SK-N-SH treated with all-trans-retinoic acid at 6 μM for 48 hours (cell line): ENCODE results near the gene CACNA2D4.

Experiments
- ATAC-seq: fragments of 200-7000 bp; cut with Tn5 transposase; 3 replicates; pipeline ENCODE4 v1.9.1; 2020; ENCODE audit warnings: mild to moderate bottlenecking, moderate library complexity
- ARNTL ChIP-seq: fragments of 450-650 bp; formaldehyde crosslinking; IDR thresholded peaks from 2 replicates; pipeline ENCODE4 v1.5.0; 2020; ENCODE audit warnings: low read depth, mild to moderate bottlenecking, moderate library complexity, borderline replicate concordance
- BACH2 ChIP-seq: fragments of 250-450 bp; sonication (Bioruptor Pico); IDR thresholded peaks from 2 replicates; pipeline ENCODE4 v1.9.0; 2021; ENCODE audit warnings: mild to moderate bottlenecking, borderline replicate concordance
- CREB5 ChIP-seq: fragments of 250-450 bp; sonication (Bioruptor Pico); IDR thresholded peaks from 2 replicates; pipeline ENCODE4 v1.5.1; 2020; ENCODE audit warnings: low read depth, mild to moderate bottlenecking, moderate library complexity
- CSDC2 ChIP-seq: fragments of 250-450 bp; sonication (Bioruptor Pico); IDR thresholded peaks from 2 replicates; pipeline ENCODE4 v1.5.0; 2020; ENCODE audit warnings: mild to moderate bottlenecking, moderate library complexity
- ESRRG ChIP-seq: fragments of 250-450 bp; sonication (Bioruptor Pico); IDR thresholded peaks from 2 replicates; pipeline ENCODE4 v1.6.1; 2021; ENCODE audit warnings: mild to moderate bottlenecking
- ISL1 ChIP-seq: fragments of 250-450 bp; sonication (Bioruptor Pico); IDR thresholded peaks from 2 replicates; pipeline ENCODE4 v2.1.2; 2022; ENCODE audit warnings: mild to moderate bottlenecking, moderate library complexity
- OSR1 ChIP-seq: fragments of 250-450 bp; sonication (Bioruptor Pico); IDR thresholded peaks from 2 replicates; pipeline ENCODE4 v1.8.0; 2022; ENCODE audit warnings: moderate library complexity, mild to moderate bottlenecking, inconsistent platforms
- POU6F1 ChIP-seq: fragments of 250-450 bp; sonication (Bioruptor Pico); IDR thresholded peaks from 2 replicates; pipeline ENCODE4 v1.8.0; 2021; ENCODE audit warnings: low read depth, mild to moderate bottlenecking, moderate library complexity, borderline replicate concordance
- PPARA ChIP-seq: fragments of 250-450 bp; sonication (Bioruptor Pico); IDR thresholded peaks from 2 replicates; pipeline ENCODE4 v1.5.0; 2020; ENCODE audit warnings: mild to moderate bottlenecking, borderline replicate concordance
- RARB ChIP-seq: fragments of 250-450 bp; sonication (Bioruptor Pico); IDR thresholded peaks from 2 replicates; pipeline ENCODE4 v1.8.0; 2021; ENCODE audit warnings: mild to moderate bottlenecking, moderate library complexity
- SNAI2 ChIP-seq: fragments of 250-450 bp; sonication (Bioruptor Pico); IDR thresholded peaks from 2 replicates; pipeline ENCODE4 v1.5.0; 2020; ENCODE audit warnings: mild to moderate bottlenecking, moderate library complexity
- TCF4 ChIP-seq: fragments of 250-450 bp; sonication (Bioruptor Pico); IDR thresholded peaks from 2 replicates; pipeline ENCODE4 v1.8.0; 2021; ENCODE audit warnings: mild to moderate bottlenecking, moderate library complexity, borderline replicate concordance
- TOX ChIP-seq: fragments of 250-450 bp; sonication (Bioruptor Pico); IDR thresholded peaks from 2 replicates; pipeline ENCODE4 v1.8.0; 2021; ENCODE audit warnings: mild to moderate bottlenecking, moderate library complexity, borderline replicate concordance
- ZFP3 ChIP-seq: fragments of 250-450 bp; sonication (Bioruptor Pico); IDR thresholded peaks from 2 replicates; pipeline ENCODE4 v1.5.0; 2020; ENCODE audit warnings: mild to moderate bottlenecking, moderate library complexity
- ZFP30 ChIP-seq: fragments of 450-650 bp; formaldehyde crosslinking; IDR thresholded peaks from 2 replicates; pipeline ENCODE4 v1.5.0; 2022; ENCODE audit warnings: mild to moderate bottlenecking, moderate library complexity
- ZNF565 ChIP-seq: fragments of 450-650 bp; formaldehyde crosslinking; conservative IDR thresholded peaks from 2 replicates; pipeline ENCODE4 v1.5.0; 2020; ENCODE audit warnings: low read depth, mild to moderate bottlenecking, moderate library complexity
- ZNF70 ChIP-seq: fragments of 450-650 bp; formaldehyde crosslinking; IDR thresholded peaks from 2 replicates; pipeline ENCODE4 v1.5.0; 2020; ENCODE audit warnings: mild to moderate bottlenecking, moderate library complexity
- ZNF8 ChIP-seq: fragments of 450-650 bp; formaldehyde crosslinking; IDR thresholded peaks from 2 replicates; pipeline ENCODE4 v1.5.0; 2020; ENCODE audit warnings: mild to moderate bottlenecking, moderate library complexity
- TF ChIP-seq, protein P1 (sequence below): fragments of 250-450 bp; sonication (Bioruptor Pico); IDR thresholded peaks from 2 replicates; pipeline ENCODE4 v1.5.0; 2020; ENCODE audit warnings: mild to moderate bottlenecking, moderate library complexity
- TF ChIP-seq, protein P2 (sequence below): fragments of 250-450 bp; sonication (Bioruptor Pico); IDR thresholded peaks from 2 replicates; pipeline ENCODE4 v1.5.1; 2021; ENCODE audit warnings: mild to moderate bottlenecking, moderate library complexity
- TF ChIP-seq, protein P3 (sequence below): fragments of 250-450 bp; sonication (Bioruptor Pico); IDR thresholded peaks from 2 replicates; pipeline ENCODE4 v1.8.0; 2020; ENCODE audit warnings: mild to moderate bottlenecking, moderate library complexity, borderline replicate concordance

The CACNA2D4 gene

GRCh38 chr12:1870998-1871917 lies 47.2 kb downstream of the CACNA2D4 start:
- TF ChIP-seq TCF4 (no peak), CSDC2 (no peak), POU6F1 (CRISPR knock-in tag) (no peak), TOX (CRISPR knock-in tag) (no peak), ZNF70 (CRISPR knock-in tag) (no peak)
- ATAC-seq, result no peak

DNA sequence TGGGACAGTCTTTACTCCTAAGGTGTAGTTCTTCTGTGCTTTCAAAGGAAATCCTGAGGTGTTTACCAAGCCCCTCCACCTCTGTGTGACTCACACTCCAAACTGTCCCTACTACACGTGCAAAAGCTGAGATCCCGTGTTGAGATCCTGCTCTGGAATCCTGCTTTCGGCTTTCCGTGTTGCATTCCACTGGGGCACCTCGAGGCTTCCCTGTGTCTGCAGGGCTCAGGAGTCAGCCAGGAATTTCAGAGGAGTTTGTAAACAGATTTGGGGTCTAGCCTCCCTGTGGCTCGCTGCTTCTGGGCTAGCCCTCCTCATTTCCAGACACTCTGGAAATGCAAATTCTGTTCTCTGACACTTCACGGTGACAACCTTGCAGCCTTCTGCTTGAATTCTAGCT lies 48.4 kb downstream of the CACNA2D4 start:
- ATAC-seq, result no peak
- TF ChIP-seq, protein P1, sequence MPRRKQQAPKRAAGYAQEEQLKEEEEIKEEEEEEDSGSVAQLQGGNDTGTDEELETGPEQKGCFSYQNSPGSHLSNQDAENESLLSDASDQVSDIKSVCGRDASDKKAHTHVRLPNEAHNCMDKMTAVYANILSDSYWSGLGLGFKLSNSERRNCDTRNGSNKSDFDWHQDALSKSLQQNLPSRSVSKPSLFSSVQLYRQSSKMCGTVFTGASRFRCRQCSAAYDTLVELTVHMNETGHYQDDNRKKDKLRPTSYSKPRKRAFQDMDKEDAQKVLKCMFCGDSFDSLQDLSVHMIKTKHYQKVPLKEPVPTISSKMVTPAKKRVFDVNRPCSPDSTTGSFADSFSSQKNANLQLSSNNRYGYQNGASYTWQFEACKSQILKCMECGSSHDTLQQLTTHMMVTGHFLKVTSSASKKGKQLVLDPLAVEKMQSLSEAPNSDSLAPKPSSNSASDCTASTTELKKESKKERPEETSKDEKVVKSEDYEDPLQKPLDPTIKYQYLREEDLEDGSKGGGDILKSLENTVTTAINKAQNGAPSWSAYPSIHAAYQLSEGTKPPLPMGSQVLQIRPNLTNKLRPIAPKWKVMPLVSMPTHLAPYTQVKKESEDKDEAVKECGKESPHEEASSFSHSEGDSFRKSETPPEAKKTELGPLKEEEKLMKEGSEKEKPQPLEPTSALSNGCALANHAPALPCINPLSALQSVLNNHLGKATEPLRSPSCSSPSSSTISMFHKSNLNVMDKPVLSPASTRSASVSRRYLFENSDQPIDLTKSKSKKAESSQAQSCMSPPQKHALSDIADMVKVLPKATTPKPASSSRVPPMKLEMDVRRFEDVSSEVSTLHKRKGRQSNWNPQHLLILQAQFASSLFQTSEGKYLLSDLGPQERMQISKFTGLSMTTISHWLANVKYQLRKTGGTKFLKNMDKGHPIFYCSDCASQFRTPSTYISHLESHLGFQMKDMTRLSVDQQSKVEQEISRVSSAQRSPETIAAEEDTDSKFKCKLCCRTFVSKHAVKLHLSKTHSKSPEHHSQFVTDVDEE (CRISPR knock-in tag), result no peak
- TF ChIP-seq ZFP30 (CRISPR knock-in tag) (no peak), ISL1 (no peak), POU6F1 (CRISPR knock-in tag) (no peak), ARNTL (no peak)

DNA sequence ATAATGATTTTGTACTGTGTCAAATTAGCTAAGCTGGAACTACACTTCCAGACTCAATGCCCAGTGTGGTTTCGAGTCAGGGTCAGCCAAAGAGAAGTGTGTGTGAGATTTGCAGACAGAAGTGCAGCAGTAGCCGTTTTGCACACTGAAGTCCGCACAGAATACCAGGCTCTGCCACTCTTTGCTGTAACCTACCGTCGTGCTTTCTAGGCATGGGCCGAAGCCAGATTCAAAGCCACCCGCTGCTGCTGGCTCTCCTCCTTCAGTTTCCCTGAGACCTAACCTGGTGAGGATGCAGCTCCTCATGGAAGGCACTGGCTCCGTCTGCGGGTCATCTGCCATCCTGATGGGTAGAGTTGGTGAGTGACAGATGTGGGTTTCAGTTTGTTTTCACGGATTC lies 49.3 kb downstream of the CACNA2D4 start:
- ATAC-seq, result no peak
- TF ChIP-seq BACH2 (no peak), CREB5 (no peak), TCF4 (no peak), OSR1 (CRISPR knock-in tag) (no peak), PPARA (CRISPR knock-in tag) (no peak), ZFP3 (CRISPR knock-in tag) (no peak), ISL1 (no peak), CSDC2 (no peak), TOX (CRISPR knock-in tag) (no peak), ZNF8 (CRISPR knock-in tag) (no peak), RARB (CRISPR knock-in tag) (no peak), ESRRG (CRISPR knock-in tag) (no peak), SNAI2 (CRISPR knock-in tag) (no peak), ZNF70 (CRISPR knock-in tag) (no peak), ARNTL (no peak), ZNF565 (CRISPR knock-in tag) (no peak)
- TF ChIP-seq, protein P2, sequence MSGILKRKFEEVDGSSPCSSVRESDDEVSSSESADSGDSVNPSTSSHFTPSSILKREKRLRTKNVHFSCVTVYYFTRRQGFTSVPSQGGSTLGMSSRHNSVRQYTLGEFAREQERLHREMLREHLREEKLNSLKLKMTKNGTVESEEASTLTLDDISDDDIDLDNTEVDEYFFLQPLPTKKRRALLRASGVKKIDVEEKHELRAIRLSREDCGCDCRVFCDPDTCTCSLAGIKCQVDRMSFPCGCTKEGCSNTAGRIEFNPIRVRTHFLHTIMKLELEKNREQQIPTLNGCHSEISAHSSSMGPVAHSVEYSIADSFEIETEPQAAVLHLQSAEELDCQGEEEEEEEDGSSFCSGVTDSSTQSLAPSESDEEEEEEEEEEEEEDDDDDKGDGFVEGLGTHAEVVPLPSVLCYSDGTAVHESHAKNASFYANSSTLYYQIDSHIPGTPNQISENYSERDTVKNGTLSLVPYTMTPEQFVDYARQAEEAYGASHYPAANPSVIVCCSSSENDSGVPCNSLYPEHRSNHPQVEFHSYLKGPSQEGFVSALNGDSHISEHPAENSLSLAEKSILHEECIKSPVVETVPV (CRISPR knock-in tag), result no peak
- TF ChIP-seq, protein P3, sequence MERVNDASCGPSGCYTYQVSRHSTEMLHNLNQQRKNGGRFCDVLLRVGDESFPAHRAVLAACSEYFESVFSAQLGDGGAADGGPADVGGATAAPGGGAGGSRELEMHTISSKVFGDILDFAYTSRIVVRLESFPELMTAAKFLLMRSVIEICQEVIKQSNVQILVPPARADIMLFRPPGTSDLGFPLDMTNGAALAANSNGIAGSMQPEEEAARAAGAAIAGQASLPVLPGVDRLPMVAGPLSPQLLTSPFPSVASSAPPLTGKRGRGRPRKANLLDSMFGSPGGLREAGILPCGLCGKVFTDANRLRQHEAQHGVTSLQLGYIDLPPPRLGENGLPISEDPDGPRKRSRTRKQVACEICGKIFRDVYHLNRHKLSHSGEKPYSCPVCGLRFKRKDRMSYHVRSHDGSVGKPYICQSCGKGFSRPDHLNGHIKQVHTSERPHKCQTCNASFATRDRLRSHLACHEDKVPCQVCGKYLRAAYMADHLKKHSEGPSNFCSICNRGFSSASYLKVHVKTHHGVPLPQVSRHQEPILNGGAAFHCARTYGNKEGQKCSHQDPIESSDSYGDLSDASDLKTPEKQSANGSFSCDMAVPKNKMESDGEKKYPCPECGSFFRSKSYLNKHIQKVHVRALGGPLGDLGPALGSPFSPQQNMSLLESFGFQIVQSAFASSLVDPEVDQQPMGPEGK, result no peak
